DOHH2 (cell line): ENCODE results near the gene FNDC7.
A peak's percentile ranks its signal among the peaks of the same experiment; 100 is the strongest.
"Not testable (repeated sequence)": the region's sequence is repeated elsewhere in the genome, so short reads cannot be mapped to it uniquely, and the experiment has no call there.

Source experiments
- H3F3A ChIP-seq: fragments of 200-600 bp; sonication (generic), shearing (Covaris generic); 2 replicates; pipeline ENCODE4 v1.6.0; 2016; ENCODE audit warnings: antibody characterized with exemption, mild to moderate bottlenecking; ENCODE audit not compliant: control insufficient read depth, insufficient read depth
- H3K27ac ChIP-seq: fragments of 200-600 bp; sonication (generic); 2 replicates; pipeline ENCODE4 v1.5.1; 2014; ENCODE audit warnings: low read depth, mild to moderate bottlenecking, low read length, moderate library complexity
- H3K27me3 ChIP-seq: fragments of 200-600 bp; sonication (generic); 2 replicates; pipeline ENCODE4 v1.6.1; 2014; ENCODE audit warnings: mild to moderate bottlenecking, low read length, mixed read lengths; ENCODE audit not compliant: control insufficient read depth
- H3K36me3 ChIP-seq: fragments of 200-600 bp; sonication (generic); 2 replicates; pipeline ENCODE4 v1.6.1; 2014; ENCODE audit warnings: mild to moderate bottlenecking, low read length, moderate library complexity, mixed read lengths; ENCODE audit not compliant: control insufficient read depth
- H3K4me1 ChIP-seq: fragments of 200-600 bp; sonication (generic); 2 replicates; pipeline ENCODE4 v1.6.1; 2014; ENCODE audit warnings: mild to moderate bottlenecking, low read length, mixed read lengths; ENCODE audit not compliant: control insufficient read depth
- H3K4me2 ChIP-seq: fragments of 200-600 bp; sonication (generic); 2 replicates; pipeline ENCODE4 v1.6.0; 2014; ENCODE audit warnings: mild to moderate bottlenecking, low read length, moderate library complexity
- H3K4me3 ChIP-seq: fragments of 200-600 bp; sonication (generic); 2 replicates; pipeline ENCODE4 v1.5.1; 2014; ENCODE audit warnings: mild to moderate bottlenecking, low read length, mixed read lengths
- H3K79me2 ChIP-seq: fragments of 200-600 bp; sonication (generic); 2 replicates; pipeline ENCODE4 v1.6.1; 2014; ENCODE audit warnings: mild to moderate bottlenecking, low read length, mixed read lengths; ENCODE audit not compliant: control insufficient read depth
- H3K9me2 ChIP-seq: fragments of 200-600 bp; sonication (generic); replicated peaks from 2 replicates; pipeline ENCODE4 v1.6.1; 2014; ENCODE audit warnings: mild to moderate bottlenecking, low read length, mixed read lengths; ENCODE audit not compliant: control insufficient read depth
- H3K9me3 ChIP-seq: fragments of 200-600 bp; sonication (generic); 2 replicates; pipeline ENCODE4 v1.6.1; 2014; ENCODE audit warnings: antibody characterized with exemption, low read length, mixed read lengths; ENCODE audit not compliant: control insufficient read depth, insufficient read depth
- H4K20me1 ChIP-seq: fragments of 200-600 bp; sonication (generic); 2 replicates; pipeline ENCODE4 v1.6.0; 2014; ENCODE audit warnings: low read depth, mild to moderate bottlenecking, antibody characterized with exemption, low read length, moderate library complexity; ENCODE audit not compliant: control insufficient read depth, insufficient read depth
- CTCF ChIP-seq: fragments of 200-600 bp; sonication (generic); IDR thresholded peaks from one replicate; pipeline ENCODE4 v1.5.1; 2014; ENCODE audit warnings: antibody characterized with exemption, mild to moderate bottlenecking, low read depth, low read length; ENCODE audit not compliant: poor library complexity, severe bottlenecking
- EZH2phosphoT487 ChIP-seq: fragments of 200-600 bp; sonication (generic); IDR thresholded peaks from 2 replicates; pipeline ENCODE4 v1.6.1; 2017; ENCODE audit warnings: borderline replicate concordance, mild to moderate bottlenecking, antibody characterized with exemption, low read length, moderate library complexity, mixed read lengths

Gene FNDC7

DNA sequence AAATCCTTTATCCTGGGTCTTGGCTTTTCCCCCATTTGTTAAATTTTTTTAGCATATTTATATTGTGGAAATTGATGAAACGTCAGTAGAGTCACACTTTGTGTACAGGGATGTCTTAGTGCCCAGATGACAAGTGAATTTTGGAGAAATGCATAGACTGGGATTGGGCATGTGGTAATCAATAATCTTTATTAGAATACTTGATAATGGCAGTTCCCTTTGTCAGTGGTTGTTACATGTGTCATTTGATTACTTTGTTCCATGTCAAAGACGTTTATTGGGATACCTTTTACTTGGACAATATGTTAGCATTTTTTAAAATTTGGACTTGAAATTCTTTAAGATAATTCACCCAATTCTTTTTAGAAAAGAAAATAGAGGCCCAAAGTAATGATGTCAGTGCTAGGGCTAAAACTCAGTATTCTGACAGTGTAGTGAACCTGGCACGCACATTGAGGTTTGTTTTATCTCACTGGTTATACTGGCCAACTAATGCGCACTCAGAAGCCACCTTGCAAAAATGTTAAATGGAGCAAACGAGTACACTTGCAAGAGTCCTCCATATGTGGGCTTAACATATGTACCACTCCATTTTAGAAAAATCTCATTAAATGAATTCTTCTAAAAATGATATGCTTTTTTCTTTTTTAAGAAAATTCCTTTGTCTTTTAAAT is 11.4 kb upstream of the FNDC7 start:
- TF ChIP-seq EZH2phosphoT487: no peak
- no peak for TF ChIP-seq CTCF

DNA sequence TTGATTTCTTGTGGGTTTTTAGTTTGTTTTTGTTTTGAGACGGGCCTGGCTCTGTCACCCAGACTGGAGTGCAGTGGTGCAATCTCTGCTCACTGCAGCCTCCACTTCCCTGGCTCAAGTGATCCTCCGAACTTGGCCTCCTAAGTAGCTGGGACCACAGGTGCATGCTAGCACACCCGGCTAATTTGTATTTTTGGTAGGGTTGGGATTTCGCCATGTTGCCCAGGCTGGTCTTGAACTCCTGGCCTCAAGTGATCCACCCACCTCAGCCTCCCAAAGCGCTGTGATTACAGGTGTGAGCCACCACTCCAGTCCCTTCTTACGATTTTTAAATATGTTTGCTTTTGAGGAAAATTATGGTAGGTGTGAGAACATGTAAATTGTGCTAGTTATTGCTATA is 10.6 kb upstream of the FNDC7 start:
- peaks cover 65% of the 10 kb centered on the region for H3F3A ChIP-seq
- H3K36me3 ChIP-seq: peaks cover 50% of the 10 kb centered on the region
- H3K4me3 ChIP-seq, H3K27ac ChIP-seq, H3K27me3 ChIP-seq, H3K79me2 ChIP-seq, H3K9me2 ChIP-seq, H3K4me2 ChIP-seq, H3K9me3 ChIP-seq: not testable (repeated sequence)
- H3K4me1 ChIP-seq: peaks cover 21% of the 10 kb centered on the region
- H4K20me1 ChIP-seq: peaks cover 13% of the 10 kb centered on the region

More for the DNA sequence above, 11.4 kb upstream of the FNDC7 start:
- H3K9me2 ChIP-seq: no peaks in the 10 kb centered on the region
- peaks cover 21% of the 10 kb centered on the region for H3K4me1 ChIP-seq
- peaks cover 58% of the 10 kb centered on the region for H3K36me3 ChIP-seq
- H3K4me2 ChIP-seq: no peak overlapping the region
- peaks cover 73% of the 10 kb centered on the region for H3F3A ChIP-seq
- H3K27ac ChIP-seq: no peak overlapping the region
- H3K4me3 ChIP-seq: no peak overlapping the region
- no peaks in the 10 kb centered on the region for H3K9me3 ChIP-seq
- H3K27me3 ChIP-seq: no peaks in the 10 kb centered on the region
- peaks cover 16% of the 10 kb centered on the region for H4K20me1 ChIP-seq
- peaks cover 17% of the 10 kb centered on the region for H3K79me2 ChIP-seq

- Histone ChIP-seq H4K20me1 (peaks cover 12% of the 10 kb centered on the region), H3K9me3 (no peaks in the 10 kb centered on the region), H3F3A (peaks cover 48% of the 10 kb centered on the region), H3K4me3 (peak overlapping the region; percentile 0; the same call in 1 of the 2 replicates), H3K36me3 (peaks cover 32% of the 10 kb centered on the region), H3K27ac (peak overlapping the region; percentile 28), H3K27me3 (no peaks in the 10 kb centered on the region), H3K79me2 (no peaks in the 10 kb centered on the region), H3K9me2 (no peaks in the 10 kb centered on the region), H3K4me1 (peaks cover 21% of the 10 kb centered on the region), H3K4me2 (peak overlapping the region; percentile 38)
- no peak for TF ChIP-seq EZH2phosphoT487
- no peak for TF ChIP-seq CTCF
These were observed 8.8 kb upstream of the FNDC7 start for GRCh38 chr1:108703939-108704338.

DNA sequence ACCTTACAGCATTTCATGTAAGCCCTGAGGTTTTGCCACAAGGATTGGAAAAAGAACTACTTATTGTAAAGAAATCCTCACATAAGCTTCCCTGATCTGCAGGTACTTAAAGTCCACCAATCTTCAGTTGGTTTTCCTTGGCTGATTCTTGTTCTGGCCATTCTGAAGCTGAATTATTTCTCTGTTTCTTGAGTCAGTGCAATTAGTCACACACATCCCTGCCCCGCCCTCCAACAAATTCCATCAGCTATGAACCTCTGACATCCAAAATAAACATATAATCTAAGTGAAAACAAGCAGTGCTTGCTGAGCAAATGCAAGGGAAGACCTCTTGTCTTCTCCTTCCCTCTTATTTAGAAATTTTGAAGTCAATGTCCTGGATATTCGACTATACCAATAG is 8.2 kb upstream of the FNDC7 start:
- Histone ChIP-seq H3K79me2 (no peaks in the 10 kb centered on the region), H4K20me1 (peaks cover 6% of the 10 kb centered on the region), H3K4me3 (no peak overlapping the region), H3K9me2 (no peaks in the 10 kb centered on the region), H3K4me2 (no peak overlapping the region), H3K4me1 (peaks cover 21% of the 10 kb centered on the region), H3K27ac (no peak overlapping the region), H3K9me3 (no peaks in the 10 kb centered on the region), H3K27me3 (no peaks in the 10 kb centered on the region), H3F3A (peaks cover 43% of the 10 kb centered on the region), H3K36me3 (peaks cover 26% of the 10 kb centered on the region)
- TF ChIP-seq EZH2phosphoT487 (no peak), CTCF (no peak)
